IPS DF 6.9 (cell line): ENCODE data around the gene SCAMP1.

Experiments used
- DNase-seq: peaks from one replicate; pipeline ENCODE4 v3.0.0-alpha.2; 2013; ENCODE audit warnings: low read depth, low spot score
- H3K27ac ChIP-seq: one replicate; pipeline ENCODE4 v1.5.1; 2013; ENCODE audit warnings: low read length, control low read depth
- H3K27me3 ChIP-seq: 2 replicates; pipeline ENCODE4 v1.6.1; 2013; ENCODE audit warnings: mild to moderate bottlenecking, low read length; ENCODE audit not compliant: control insufficient read depth, insufficient read depth
- H3K36me3 ChIP-seq: 2 replicates; pipeline ENCODE4 v1.6.1; 2013; ENCODE audit warnings: low read length; ENCODE audit not compliant: control insufficient read depth, insufficient read depth
- H3K4me1 ChIP-seq: 2 replicates; pipeline ENCODE4 v1.6.1; 2013; ENCODE audit warnings: low read length; ENCODE audit not compliant: control insufficient read depth, insufficient read depth
- H3K4me3 ChIP-seq: 2 replicates; pipeline ENCODE4 v1.5.1; 2013; ENCODE audit warnings: mild to moderate bottlenecking, low read length
- H3K9me3 ChIP-seq: 2 replicates; pipeline ENCODE4 v1.6.1; 2013; ENCODE audit warnings: low read length, inconsistent platforms; ENCODE audit not compliant: control insufficient read depth, insufficient read depth
- WGBS: extraction: QIAGEN DNeasy Blood & Tissue Kit; methylation state at CpG from one replicate; pipeline ENCODE4 v1.1.7; 2013; ENCODE audit warnings: mixed read lengths, missing lambda C conversion rate; ENCODE audit not compliant: insufficient read length, insufficient coverage; 5-methylcytosine and 5-hydroxymethylcytosine counted together

Gene SCAMP1

GRCh38 chr5:78503958-78504653 is 143.7 kb downstream of the SCAMP1 start:
- no peak for DNase-seq
- Histone ChIP-seq H3K27me3 (no peaks in the 10 kb centered on the region), H3K4me3 (no peak overlapping the region), H3K9me3 (no peaks in the 10 kb centered on the region), H3K4me1 (peaks cover 3% of the 10 kb centered on the region; the same call in 1 of the 2 replicates), H3K27ac (no peak overlapping the region), H3K36me3 (no peaks in the 10 kb centered on the region)
- WGBS = no CpG with 5 or more reads among the region's 4 CpGs

GRCh38 chr5:78504704-78505677 is 144.6 kb downstream of the SCAMP1 start:
- no peak overlapping the region for H3K27ac ChIP-seq
- H3K4me1 ChIP-seq = peaks cover 8% of the 10 kb centered on the region
- no peak overlapping the region for H3K4me3 ChIP-seq
- H3K27me3 ChIP-seq = no peaks in the 10 kb centered on the region
- no peaks in the 10 kb centered on the region for H3K36me3 ChIP-seq
- no peak for DNase-seq
- WGBS = no CpG with 5 or more reads among the region's 10 CpGs
- H3K9me3 ChIP-seq = no peaks in the 10 kb centered on the region

- H3K4me1 ChIP-seq = peaks cover 9% of the 10 kb centered on the region
- H3K27ac ChIP-seq = no peak overlapping the region
- no CpG with 5 or more reads among the region's 2 CpGs for WGBS
These were observed 145.4 kb downstream of the SCAMP1 start for GRCh38 chr5:78505860-78506259.

GRCh38 chr5:78506261-78507024 is 146.0 kb downstream of the SCAMP1 start:
- H3K27ac ChIP-seq = no peak overlapping the region
- peaks cover 9% of the 10 kb centered on the region for H3K4me1 ChIP-seq
- no CpG with 5 or more reads among the region's 2 CpGs for WGBS
- H3K4me3 ChIP-seq = no peak overlapping the region
- H3K27me3 ChIP-seq = no peaks in the 10 kb centered on the region
- H3K36me3 ChIP-seq = no peaks in the 10 kb centered on the region
- DNase-seq = no peak
- no peaks in the 10 kb centered on the region for H3K9me3 ChIP-seq

More at GRCh38 chr5:78505860-78506259, 145.4 kb downstream of the SCAMP1 start:
- no peaks in the 10 kb centered on the region for H3K9me3 ChIP-seq
- H3K36me3 ChIP-seq = no peaks in the 10 kb centered on the region
- H3K27me3 ChIP-seq = no peaks in the 10 kb centered on the region
- no peak for DNase-seq
- H3K4me3 ChIP-seq = no peak overlapping the region

- Histone ChIP-seq H3K4me3 (no peak overlapping the region), H3K27me3 (no peaks in the 10 kb centered on the region), H3K9me3 (no peaks in the 10 kb centered on the region), H3K27ac (no peak overlapping the region), H3K36me3 (no peaks in the 10 kb centered on the region), H3K4me1 (peaks cover 9% of the 10 kb centered on the region)
- no peak for DNase-seq
- no CpG with 5 or more reads among the region's 2 CpGs for WGBS
These were observed 147.1 kb downstream of the SCAMP1 start for GRCh38 chr5:78507531-78507930.

- no peaks in the 10 kb centered on the region for H3K36me3 ChIP-seq
- no peaks in the 10 kb centered on the region for H3K9me3 ChIP-seq
- no peak for DNase-seq
- H3K4me1 ChIP-seq = peaks cover 9% of the 10 kb centered on the region
- no peaks in the 10 kb centered on the region for H3K27me3 ChIP-seq
- H3K27ac ChIP-seq = no peak overlapping the region
- H3K4me3 ChIP-seq = no peak overlapping the region
- WGBS = no CpG with 5 or more reads among the region's 3 CpGs
These were observed 147.9 kb downstream of the SCAMP1 start for GRCh38 chr5:78508186-78508765.

GRCh38 chr5:78509145-78509865 is 148.9 kb downstream of the SCAMP1 start:
- peaks cover 8% of the 10 kb centered on the region for H3K4me1 ChIP-seq
- no peak overlapping the region for H3K4me3 ChIP-seq

GRCh38 chr5:78509884-78510769 is 149.7 kb downstream of the SCAMP1 start:
- Histone ChIP-seq H3K9me3 (no peaks in the 10 kb centered on the region), H3K27ac (no peak overlapping the region), H3K4me3 (peak overlapping the region; percentile 51), H3K4me1 (peaks cover 6% of the 10 kb centered on the region), H3K36me3 (no peaks in the 10 kb centered on the region), H3K27me3 (no peaks in the 10 kb centered on the region)
- no peak for DNase-seq
- WGBS = no CpG with 5 or more reads among the region's 61 CpGs

More at GRCh38 chr5:78509145-78509865, 148.9 kb downstream of the SCAMP1 start:
- no peak overlapping the region for H3K27ac ChIP-seq
- no peaks in the 10 kb centered on the region for H3K9me3 ChIP-seq
- no peaks in the 10 kb centered on the region for H3K36me3 ChIP-seq
- no CpG with 5 or more reads among the region's 18 CpGs for WGBS
- H3K27me3 ChIP-seq = no peaks in the 10 kb centered on the region
- DNase-seq = no peak
